OCI-LY7 (cell line): ENCODE results near the gene NTF3.

Source experiments
- EZH2phosphoT487 ChIP-seq: fragments of 200-600 bp; sonication (generic); IDR thresholded peaks from 2 replicates; pipeline ENCODE4 v1.6.1; 2018; ENCODE audit warnings: low read depth, borderline replicate concordance, mild to moderate bottlenecking, mixed run types, antibody characterized with exemption, low read length, moderate library complexity, mixed read lengths
- TF ChIP-seq, protein P1 (sequence below): fragments of 200-600 bp; sonication (generic); conservative IDR thresholded peaks from 2 replicates; pipeline ENCODE4 v1.5.1; 2014; ENCODE audit warnings: mild to moderate bottlenecking, antibody characterized with exemption, low read length, moderate library complexity, mixed read lengths

DNA sequence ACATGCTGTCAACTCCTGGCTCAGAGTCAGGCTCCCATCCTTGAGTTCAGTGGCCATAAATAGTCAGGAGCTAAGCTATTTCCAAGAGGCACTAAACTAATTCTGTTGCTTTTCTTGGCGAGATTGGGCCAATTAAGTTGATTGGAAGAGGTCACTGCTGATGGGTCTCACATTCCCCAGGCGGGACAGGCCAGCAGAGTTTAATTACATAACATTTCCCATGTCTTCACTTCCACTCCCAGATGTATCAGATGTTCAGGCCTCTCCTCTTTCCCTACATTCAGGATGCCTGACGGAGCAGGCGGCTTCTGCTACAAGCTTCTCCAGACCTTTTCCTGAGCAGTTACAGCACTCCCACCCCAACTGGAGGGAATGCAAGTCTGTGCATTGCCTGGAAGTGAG is 5.3 kb downstream of the NTF3 start:
- no peak for TF ChIP-seq EZH2phosphoT487
- TF ChIP-seq, protein P1, sequence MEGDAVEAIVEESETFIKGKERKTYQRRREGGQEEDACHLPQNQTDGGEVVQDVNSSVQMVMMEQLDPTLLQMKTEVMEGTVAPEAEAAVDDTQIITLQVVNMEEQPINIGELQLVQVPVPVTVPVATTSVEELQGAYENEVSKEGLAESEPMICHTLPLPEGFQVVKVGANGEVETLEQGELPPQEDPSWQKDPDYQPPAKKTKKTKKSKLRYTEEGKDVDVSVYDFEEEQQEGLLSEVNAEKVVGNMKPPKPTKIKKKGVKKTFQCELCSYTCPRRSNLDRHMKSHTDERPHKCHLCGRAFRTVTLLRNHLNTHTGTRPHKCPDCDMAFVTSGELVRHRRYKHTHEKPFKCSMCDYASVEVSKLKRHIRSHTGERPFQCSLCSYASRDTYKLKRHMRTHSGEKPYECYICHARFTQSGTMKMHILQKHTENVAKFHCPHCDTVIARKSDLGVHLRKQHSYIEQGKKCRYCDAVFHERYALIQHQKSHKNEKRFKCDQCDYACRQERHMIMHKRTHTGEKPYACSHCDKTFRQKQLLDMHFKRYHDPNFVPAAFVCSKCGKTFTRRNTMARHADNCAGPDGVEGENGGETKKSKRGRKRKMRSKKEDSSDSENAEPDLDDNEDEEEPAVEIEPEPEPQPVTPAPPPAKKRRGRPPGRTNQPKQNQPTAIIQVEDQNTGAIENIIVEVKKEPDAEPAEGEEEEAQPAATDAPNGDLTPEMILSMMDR, result no peak
